Dedifferentiated amniotic fluid mesenchymal stem cell (primary cell): ENCODE data around the gene DLG4.

Experiments used
- DNase-seq: peaks from one replicate; pipeline ENCODE4 v3.0.0-alpha.2; 2016; ENCODE audit errors: extremely low spot score

DLG4 gene

DNA sequence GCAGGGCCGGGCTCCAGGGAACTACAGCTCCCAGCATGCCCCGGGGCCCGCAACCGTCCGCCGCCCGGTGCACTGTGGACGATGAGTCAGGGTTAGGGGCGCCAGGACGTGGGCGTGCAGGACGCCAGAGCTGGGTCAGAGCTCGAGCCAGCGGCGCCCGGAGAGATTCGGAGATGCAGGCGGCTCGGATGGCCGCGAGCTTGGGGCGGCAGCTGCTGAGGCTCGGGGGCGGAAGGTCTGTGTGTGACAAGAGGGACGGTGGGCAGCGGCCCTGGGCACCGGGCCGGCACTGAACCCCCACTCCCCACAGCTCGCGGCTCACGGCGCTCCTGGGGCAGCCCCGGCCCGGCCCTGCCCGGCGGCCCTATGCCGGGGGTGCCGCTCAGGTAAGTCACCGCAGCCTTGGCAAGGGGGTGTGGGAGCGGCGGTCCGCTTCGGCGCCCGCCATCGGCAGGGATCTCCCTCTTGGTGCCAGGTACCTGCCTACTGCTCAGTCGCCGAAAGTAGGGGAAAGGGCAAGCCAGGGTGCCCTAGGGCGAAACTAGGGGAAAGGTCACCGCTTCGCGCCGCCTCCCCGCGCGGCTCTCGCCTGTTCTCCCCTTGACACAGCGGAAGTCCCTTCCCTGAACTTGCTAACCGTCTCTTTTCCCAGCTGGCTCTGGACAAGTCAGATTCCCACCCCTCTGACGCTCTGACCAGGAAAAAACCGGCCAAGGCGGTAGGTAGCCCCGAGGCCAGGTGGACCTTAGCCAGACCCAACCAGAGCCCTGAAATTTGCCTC lies at the start of gene DLG4, which contains the start of gene ACADVL:
DLG4 (minus strand) TSS at position 25 of the 781 bp plus-strand sequence.
ACADVL (plus strand) TSS at position 127 of the 781 bp plus-strand sequence; CDS start at position 174, 47 bp downstream.
- peak; percentile 87 for DNase-seq

DNA sequence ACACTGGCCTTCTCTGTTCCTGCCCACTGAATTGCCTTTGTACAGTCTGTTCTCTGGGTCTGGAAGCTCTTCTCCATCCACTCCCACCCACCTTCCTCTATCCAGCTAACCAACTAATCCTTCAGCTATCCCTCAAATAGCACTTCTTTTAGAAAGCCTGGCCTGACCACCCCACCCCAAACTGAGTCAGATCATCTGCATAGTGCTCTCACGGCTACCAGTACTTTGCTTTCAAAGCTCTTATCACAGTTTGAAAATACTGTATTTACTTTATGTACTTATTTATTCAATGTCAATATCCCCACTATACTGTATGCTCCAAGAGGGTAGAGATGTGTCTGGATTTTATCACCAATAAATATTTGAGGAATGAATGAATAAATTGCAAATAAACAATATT lies 47.1 kb upstream of the DLG4 start:
- no peak for DNase-seq

DNA sequence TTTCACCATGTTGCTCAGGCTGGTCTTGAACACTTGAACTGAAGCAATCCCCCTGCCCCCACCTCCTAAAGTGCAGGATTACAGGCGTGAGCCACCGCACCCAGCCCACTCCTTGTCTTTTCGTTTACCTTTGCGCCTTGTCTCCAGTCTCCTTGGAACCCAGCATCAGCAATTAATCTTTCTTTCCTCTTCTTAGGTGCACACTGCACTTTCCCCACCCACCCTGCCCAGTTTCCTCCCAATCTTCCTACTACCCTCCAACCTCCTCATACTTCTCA lies 44.1 kb upstream of the DLG4 start:
- DNase-seq, result no peak

DNA sequence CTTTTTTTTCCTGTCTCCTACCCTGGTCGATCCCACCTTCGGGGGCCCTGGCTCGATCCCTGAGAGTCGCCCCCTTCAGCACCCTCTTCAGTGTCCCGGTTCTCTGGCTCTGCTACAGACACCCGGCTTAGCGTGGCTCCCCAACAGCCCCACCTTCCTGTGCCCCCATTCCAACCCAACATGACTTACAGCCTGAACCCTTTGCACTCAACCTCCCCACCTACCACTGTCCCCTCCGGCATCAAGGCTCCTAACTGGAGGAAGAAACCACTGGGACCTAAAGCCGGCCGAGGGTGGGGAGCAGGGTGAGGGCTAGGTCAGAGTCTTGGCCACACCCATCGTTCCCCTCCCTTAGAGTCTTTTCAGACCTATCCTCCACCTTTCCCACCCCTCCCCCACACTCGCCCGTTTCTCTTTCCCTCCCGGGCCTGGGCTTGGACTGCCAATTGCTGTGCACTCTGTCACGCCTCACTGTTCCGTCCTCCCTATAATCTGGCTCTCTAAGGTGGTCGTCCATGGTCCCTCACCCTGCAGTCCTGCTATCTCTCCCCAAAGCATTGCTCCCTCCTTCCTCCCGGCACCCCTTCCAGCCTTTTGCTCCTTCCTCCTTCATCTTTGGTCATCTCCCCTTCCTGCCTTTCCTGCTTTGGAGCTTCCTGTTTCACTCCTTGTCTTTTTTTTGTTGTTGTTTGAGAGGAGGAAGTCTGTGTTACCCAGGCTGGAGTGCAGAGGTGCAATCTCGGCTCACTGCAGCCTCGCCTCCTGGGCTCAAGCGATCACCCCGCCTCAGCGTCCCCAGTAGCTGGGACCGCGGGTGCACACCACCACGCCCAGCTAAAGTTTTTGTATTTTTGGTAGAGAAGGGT lies 43.5 kb upstream of the DLG4 start:
- no peak for DNase-seq

DNA sequence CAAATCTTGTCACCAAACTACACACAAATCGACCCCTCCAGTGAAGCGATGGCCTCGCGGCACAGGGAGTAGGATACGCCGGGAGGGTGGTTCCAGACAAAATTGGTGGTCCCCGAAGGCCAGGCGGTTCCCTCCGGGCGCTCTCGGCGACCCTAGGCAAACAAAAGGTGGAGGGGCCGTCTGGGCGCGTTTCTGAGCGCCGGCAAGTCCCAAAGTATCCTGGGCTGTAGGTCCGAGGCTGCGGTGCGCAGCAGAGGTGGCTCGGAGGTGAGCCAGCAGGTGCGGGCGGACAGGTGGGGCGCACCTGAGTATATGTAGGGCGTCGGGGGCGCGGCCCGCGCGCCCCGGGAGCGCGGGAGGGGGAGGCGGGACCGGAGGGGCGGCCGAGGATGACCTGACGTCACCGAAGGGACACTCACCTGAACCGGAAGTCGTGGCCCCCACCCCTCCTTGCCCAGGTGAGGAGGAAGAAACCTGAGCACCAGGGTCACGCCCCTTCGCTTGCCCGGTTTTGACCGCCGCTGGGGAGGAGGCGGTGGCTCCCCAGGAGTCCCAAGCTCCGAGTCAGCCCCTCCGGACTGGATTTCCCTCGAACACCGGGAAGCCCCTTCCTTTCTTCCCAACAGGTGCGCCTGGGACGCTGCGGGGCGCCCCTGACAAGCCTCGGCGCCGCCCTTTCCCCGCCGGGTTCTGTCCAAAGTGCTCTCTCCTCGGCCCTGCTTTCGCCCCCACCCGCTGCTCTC lies 42.7 kb upstream of the DLG4 start, which contains the start of gene CLDN7:
CLDN7 (minus strand) TSS at position 287 of the 743 bp plus-strand sequence. CDS start 435 bp downstream, outside the sequence.
- no peak for DNase-seq

DNA sequence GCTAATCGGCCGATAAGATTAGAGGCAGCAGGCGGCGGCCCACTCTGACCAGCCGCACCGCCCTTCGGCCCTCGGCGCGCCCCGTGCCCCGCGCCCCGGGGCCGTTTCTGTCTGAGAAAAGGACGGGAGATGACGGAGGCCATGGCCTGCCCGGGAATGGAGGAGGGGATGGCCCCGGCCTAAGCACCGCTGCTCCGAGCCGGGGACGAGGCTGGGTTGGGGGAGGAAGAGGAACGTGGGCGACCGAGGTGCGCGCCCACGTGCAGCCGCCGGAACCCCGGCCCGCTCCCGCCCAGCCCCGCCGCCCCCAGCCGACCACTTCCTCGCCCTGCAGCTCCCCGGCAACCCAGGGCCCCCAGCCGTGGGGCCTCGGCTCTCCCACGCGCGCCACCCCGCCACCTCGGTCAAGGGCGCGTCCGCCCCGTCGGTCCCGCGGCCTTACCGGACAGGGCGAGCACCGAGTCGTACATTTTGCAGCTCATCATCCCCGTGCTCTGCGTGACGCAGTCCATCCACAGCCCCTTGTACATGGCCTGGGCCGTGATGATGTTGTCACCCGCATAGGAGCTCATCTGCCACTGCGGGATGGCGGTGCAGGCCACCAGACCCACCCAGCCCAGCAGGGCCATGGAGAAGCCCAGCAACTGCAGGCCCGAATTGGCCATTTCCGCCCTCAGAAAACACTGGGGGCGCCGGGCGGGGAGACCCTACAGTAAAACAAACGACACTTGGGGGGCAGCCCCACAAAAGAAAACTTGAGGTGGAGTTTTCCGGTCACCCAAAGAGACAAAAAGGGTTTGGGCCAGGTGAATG lies 41.9 kb upstream of the DLG4 start:
- no peak for DNase-seq

DNA sequence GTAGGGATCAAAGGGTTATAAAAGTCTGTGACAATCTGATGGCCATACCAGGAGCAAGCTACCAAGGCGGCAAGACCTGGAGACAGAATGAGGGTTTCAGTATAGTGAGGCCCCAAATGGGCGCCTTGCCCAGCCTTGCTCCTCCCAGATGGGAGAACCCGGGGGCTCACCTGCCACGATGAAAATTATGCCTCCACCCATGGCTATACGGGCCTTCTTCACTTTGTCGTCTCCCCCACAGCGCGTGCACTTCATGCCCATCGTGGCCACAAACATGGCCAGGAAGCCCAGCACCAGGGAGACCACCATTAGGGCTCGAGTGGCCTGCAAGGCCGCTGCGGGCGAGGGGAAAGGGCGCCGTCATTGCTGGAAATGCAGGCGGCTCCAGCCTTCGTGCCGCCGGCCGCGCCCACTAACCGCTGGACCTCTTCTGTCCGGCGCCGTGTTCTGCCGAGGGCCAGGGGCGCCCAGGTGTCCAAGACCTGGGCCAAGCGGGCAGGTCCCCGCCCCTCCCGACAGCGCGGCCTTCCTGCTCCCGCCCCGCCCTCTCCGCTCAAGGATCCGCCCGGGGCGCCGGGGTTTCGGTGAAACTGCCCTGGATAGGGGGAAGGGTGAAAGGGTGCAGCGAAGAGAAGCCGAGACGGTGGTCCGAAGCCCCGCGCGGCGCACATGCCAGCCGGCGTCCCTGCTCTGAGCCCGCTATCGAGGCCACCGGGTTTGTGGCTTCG lies 41.2 kb upstream of the DLG4 start:
- DNase-seq, result no peak

DNA sequence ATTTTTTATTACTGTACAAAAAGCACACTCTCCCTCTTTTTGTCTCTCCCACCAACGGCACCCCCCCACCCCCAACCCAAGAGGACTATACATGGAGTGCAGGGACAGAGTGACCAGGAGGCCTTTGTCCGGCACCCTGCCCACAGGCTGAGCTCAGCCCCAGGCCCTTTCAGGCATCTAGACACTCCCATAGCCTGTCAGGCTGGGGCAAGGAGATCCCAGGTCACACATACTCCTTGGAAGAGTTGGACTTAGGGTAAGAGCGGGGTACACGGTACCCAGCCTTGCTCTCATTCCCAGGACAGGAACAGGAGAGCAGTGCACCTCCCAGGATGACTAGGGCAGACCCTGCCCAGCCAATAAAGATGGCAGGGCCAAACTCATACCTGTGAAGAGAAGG lies 40.5 kb upstream of the DLG4 start:
- DNase-seq, result no peak

DNA sequence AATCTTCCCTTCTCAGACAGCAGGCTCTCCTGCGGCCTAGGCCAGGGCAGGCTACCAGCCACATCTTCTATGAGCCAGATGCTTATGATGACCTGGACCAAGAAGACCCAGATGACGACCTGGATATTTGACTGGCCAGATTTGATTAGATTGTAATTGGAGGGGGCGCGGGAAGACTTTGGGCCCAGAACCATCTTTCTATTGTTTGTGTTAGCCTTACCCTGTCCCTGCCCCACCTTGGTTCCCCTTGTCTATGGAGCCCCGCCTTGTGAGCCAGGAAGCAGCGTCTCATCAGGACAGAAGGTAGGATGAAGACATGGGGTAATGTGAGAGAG lies 39.9 kb upstream of the DLG4 start:
- no peak for DNase-seq

DNA sequence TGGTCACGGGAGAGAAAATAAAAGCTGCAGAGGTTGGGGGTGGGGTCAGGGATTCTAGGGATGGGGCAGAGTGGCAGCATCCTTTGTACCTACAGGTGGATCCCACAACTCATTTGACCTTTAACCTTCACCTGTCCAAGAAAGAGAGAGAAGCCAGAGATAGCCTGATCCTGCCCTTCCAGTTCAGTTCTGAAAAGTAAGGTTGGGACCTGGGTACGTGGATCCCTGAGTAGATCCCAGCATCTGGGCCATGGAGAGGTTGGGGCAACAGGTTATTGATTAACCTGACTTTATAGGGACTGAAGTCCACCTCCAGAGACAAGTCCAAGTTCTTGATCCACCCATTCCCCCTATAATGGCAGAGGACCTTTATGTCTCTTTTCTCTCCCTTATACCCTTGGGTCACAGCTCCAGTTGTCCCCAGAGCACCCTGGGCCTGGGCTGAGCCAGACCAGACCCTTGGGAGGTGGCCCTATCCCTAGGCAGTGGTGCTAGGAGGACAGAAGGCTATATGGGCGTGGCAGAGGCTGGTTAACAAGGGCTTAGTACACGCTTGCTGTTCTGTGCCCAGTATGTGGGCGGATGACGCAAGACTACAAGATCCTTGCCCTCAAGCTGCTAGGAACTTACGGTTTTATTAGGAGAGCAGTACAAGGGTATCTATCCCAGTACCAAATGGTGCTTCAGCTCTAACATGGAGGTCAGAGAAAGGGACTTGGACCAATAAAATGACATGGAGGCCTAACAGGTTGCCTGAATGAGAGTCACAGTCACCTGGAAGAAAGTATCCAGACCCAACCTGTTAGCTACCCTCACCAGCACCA lies 39.3 kb upstream of the DLG4 start:
- no peak for DNase-seq

DNA sequence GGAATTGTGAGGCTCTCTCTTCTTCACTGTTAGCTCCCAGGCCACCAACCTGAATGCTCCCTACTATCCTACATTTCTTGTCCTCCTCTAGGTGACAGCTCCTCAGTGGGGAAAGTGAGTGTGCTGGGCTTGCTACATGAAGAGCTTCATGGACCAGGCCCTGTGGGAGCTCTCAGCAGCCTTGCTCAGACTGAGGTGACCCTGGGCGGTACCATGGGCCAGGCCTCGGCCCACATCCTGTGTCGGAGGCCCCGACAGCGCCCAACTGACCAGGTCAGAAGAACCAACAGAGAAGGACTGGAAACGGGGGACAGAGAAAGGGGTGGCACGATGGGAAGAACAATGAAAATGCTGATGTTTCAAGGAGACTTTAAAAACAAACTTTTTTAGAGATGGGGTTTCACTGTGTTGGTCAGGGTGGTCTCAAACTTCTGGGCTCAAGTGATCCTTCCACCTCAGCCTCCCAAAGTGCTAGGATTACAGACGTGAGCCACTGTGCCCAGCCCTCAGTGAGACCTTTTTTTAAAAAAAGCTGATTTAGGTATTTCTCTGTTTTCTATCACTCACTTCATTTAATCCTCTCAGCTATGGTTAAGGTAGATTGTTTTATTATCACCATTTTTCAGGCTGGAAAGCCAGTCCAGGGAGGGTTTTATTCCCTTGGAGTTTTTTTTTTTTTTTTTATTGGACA lies 37.3 kb upstream of the DLG4 start:
- DNase-seq, result no peak

DNA sequence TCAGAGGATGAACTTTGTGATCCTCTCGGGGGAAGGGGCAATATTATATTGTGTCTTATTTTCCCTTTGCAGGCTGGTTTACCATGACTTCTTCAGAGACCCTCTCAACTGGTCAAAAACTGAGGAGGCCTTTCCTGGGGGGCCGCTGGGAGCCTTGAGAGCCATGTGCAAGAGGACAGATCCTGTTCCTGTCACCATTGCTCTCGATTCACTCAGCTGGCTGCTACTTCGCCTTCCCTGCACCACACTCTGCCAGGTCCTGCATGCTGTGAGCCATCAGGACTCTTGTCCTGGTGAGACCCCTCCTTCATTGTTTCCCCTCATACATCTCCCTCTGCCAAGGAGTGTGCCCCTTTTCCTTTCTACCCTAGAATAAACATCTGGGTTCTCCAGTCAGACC lies 34.9 kb upstream of the DLG4 start:
- no peak for DNase-seq

DNA sequence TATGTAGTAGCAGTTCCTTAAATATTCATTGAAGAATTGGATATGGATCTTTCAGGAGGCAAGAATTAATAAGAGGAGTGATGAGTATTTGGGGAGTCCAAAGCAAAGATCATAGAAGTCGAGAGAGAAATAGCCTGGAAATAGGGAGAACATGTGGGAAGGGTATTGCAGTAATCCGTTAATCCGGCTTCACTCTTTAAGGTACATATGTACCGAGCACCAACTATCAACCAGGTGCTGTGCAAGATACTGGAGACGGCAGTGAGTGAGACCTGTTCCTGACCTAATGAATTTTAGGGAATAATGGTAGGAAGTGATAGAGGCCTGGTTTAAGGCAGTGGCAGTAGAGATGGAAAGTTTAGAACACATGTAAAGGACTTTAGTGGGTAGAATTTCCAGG lies 33.4 kb upstream of the DLG4 start:
- DNase-seq, result no peak

DNA sequence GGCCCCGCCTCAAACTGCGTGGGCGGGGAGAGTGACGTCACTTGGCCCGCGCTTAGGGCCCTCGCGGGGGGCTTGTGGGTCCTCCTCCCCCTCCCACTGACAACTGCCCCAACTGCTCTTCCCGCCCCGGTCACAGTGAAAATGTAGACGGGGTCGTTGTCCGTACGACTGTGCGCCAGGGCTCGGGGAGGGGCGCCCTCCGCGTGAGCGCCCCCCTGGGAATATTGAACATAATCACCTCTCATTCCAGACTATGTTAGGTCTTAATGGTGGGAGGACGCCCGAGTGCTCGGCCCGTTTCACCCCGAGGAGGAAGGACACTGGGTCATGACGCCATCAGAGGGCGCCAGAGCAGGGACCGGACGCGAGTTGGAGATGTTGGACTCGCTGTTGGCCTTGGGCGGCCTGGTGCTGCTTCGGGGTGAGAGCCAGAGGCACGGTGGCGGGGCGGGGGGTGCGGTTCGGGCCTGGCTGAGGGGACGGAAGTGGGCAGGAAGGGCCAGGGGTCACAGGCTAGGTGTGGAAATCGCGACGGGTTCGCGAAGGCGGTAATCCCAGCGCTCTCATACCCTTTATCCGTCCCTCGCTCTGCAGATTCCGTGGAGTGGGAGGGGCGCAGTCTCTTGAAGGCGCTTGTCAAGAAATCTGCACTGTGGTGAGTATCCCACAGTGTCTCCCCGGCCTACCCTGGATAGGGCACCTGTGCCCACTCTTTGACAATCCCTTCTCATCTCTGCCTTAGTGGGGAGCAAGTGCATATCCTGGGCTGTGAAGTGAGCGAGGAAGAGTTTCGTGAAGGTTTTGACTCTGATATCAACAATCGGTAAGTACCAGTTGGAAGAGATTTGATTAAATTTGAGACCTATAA lies 32.8 kb upstream of the DLG4 start, which contains the start of gene ELP5:
ELP5 (plus strand) TSS at position 40 of the 868 bp plus-strand sequence; CDS start at position 376, 336 bp downstream.
- peak; percentile 93 for DNase-seq

DNA sequence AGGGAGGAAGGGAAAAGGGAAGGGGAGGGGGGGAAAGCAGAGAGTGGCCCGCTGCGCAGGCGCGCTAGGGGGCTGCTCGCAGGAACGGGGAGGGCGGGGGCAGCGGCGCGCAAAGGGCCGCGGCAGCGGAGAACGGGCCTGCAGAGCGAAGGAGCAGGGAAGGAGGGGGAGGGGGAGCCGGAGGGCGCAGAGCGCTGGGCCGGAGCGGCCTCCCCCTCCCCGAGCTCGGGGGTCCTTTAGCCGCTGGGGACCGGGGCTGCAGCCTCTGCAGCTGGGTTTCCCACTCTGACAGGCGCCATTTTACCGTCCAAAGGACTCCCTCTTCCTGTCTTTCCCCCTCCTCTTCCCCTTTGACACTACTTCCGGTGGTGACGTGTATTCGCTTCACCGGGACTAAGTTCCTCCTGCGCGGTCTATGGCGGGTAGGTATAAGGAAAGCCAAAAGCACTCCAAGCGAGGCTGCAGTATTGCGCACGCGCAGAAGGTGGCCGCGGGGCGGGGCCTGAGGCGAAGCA lies 32.1 kb upstream of the DLG4 start, which contains the start of gene CTDNEP1:
CTDNEP1 (minus strand) TSS at position 74 of the 515 bp plus-strand sequence. CDS start 438 bp downstream, outside the sequence.
- peak; percentile 100 for DNase-seq

DNA sequence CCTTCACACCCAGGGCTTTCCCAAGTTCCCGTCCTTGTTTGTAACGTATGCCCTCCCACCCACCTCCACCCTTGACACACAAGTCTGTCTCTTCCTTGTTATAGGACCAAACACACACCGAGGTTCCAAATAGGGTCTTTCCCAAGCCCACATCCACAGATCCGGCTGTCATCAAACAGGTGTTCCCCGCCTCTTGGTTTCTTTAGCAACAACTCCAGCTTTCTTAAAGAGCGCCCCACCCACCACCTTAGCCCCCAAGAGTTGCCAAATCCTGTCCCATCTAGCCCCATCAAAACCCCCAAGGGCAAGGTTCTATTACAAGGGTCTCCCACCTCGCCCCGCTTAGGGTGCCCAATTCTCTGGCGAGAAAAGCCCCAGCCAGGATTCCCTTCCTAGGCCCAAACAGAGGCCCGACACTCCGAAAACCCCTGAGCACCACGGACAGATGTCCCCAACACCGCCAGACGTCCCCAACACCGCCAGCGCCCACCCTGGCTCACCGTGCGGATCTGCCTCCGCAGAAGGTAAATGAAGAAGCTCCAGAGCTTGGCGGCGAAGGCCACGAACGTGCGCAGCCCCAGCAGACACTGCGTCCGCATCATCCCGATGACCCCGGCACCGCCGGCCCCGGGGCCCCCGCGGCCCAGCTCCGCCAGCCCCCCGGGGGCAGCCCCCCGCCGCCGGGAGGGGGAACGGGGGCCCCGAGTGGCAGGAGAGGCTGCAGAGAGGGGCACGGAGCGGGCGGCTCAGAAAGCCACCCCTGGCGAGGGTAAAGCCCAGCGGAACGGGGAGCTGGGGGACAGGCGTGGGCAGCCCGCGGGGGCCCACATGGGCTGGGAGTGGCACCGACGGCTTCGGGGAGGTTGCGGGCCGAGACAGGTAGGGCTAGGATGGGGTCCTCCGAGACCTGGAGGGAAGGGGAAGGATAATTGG lies 31.3 kb upstream of the DLG4 start:
- DNase-seq, result no peak

DNA sequence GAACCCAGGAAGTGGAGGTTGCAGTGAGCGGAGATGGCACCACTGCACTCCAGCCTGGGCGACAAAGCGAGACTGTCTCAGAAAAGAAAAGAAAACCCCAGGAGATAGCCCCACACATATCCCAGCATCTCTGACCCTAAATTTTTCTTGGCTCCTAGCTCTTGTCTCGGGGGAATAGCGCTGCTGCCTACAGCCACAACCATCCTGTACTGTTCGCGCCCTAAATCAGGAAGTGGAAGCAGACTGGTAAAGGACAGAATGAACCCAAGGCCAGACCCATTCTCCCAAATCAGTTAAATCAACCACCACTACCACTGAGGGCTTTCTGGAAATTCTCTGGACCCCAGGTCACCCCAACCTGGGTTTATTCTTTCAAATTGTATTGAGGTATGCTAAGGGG lies 30.2 kb upstream of the DLG4 start:
- DNase-seq, result no peak
